H1 (cell line): ENCODE data around the gene POF1B. TPM values are rescaled to one million over a fixed set of nuclear protein-coding genes. Genes with fewer than 3 reads are reported as not detected.

Experiments used
- CBX5 ChIP-seq: fragments of 300-800, 300-1000 bp; sonication (generic); IDR thresholded peaks from 2 replicates; pipeline ENCODE4 v1.7.1; 2016; ENCODE audit warnings: antibody characterized with exemption, low read length, low read depth
- CEBPB ChIP-seq: IDR thresholded peaks from 2 replicates; pipeline ENCODE4 v1.6.1; 2012; ENCODE audit warnings: low read depth, low read length
- CHD7 ChIP-seq: fragments of 300-600 bp; sonication (generic); IDR thresholded peaks from 2 replicates; pipeline ENCODE4 v1.7.1; 2012; ENCODE audit warnings: low read length, moderate library complexity, mild to moderate bottlenecking, inconsistent platforms; ENCODE audit not compliant: insufficient replicate concordance
- E2F6 ChIP-seq: IDR thresholded peaks from 2 replicates; pipeline ENCODE4 v1.6.1; 2012; ENCODE audit warnings: inconsistent platforms
- EGR1 ChIP-seq: IDR thresholded peaks from 2 replicates; pipeline ENCODE4 v1.6.1; 2011; ENCODE audit warnings: low read depth, low read length, borderline replicate concordance
- EZH2 ChIP-seq: fragments of 200-600 bp; sonication (generic); IDR thresholded peaks from 2 replicates; pipeline ENCODE4 v1.7.1; 2012; ENCODE audit warnings: low read depth, mild to moderate bottlenecking, moderate library complexity, low read length, inconsistent platforms; ENCODE audit not compliant: severe bottlenecking
- JUN ChIP-seq: IDR thresholded peaks from 2 replicates; pipeline ENCODE4 v1.6.1; 2011; ENCODE audit warnings: low read depth, mild to moderate bottlenecking, improper control_type of control experiment, low read length
- TEAD4 ChIP-seq: IDR thresholded peaks from 2 replicates; pipeline ENCODE4 v1.6.1; 2012; ENCODE audit warnings: low read depth, low read length, inconsistent platforms, mixed read lengths
- polyA plus RNA-seq, 7 experiments: library from polyadenylated mRNA; depleted of rRNA in 3 of 7; stranded (reverse) in 5 of 7; unstranded in 2 of 7; fragments of >200 nt in 5 of 7; fragments of 200-250 nt in 2 of 7; gene quantifications; 1 replicate in 5 of 7; 2 replicates in 1 of 7; 4 replicates in 1 of 7; pipeline versions ENCODE4 v1.2.1 to v1.2.3, GENCODE V29; 2011 to 2013; ENCODE audit warnings: missing spikeins in 2 of 7, mixed read lengths in 2 of 7
- total RNA-seq: library from RNA; stranded (reverse); fragmentation: NEBNext Ultra II Directional; extraction: Animal tissue kit (Norgen Biotek cat#: 25700); gene quantifications from 2 replicates; pipeline ENCODE4 v1.2.1, GENCODE V29; 2021

The POF1B gene
- total and polyA plus RNA-seq, 2 of the 8 experiments (the other 6 are each of a cell fraction or from before 2014, with no cell fraction given) = not detected

GRCh38 chrX:85419293-85419692 lies 39.8 kb upstream of the POF1B start (continued):
- no peak for TF ChIP-seq CHD7
- no peak for TF ChIP-seq CEBPB
- no peak for TF ChIP-seq CBX5
- no peak for TF ChIP-seq JUN
- no peak for TF ChIP-seq TEAD4
- TF ChIP-seq E2F6 = no peak
- no peak for TF ChIP-seq EZH2
- TF ChIP-seq EGR1 = no peak
